ENCODE measurements around the gene HEATR3.

DNA sequence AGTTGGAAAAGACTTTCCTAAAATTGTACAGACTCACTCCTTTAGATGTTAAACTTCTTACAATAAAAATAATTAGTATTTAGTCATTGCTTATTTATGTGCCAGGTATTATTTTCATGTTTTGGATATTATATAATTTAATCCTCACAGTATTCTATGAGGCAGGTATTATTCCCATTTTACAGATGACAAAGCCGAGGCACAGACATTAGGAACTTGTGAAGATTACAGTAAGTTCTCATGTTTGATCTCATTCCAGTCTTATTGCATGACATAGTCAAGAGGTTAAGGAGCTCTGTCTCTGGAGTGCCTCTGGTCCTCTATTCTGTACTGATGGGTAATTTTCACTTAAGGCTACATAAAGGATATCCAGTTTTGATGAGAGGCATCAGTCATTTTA is 3.3 kb downstream of the HEATR3 start:
- TF ChIP-seq EZH2phosphoT487 (IDR thresholded peaks at IDR 0.05; ENCODE audit: insufficient read depth, low read depth) (no peak), EZH2 (IDR thresholded peaks at IDR 0.05; ENCODE audit: insufficient read depth, poor library complexity, severe bottlenecking) (no peak)
